HG03139 (cell line): ENCODE measurements around the gene CDKAL1.
"Not testable (repeated sequence)": the region's sequence is repeated elsewhere in the genome, so short reads cannot be mapped to it uniquely, and the experiment has no call there.

Experiments
- ATAC-seq: cut with Tn5 transposase; IDR thresholded peaks from one replicate; pipeline ENCODE4 v1.9.1; 2021; ENCODE audit not compliant: unreplicated experiment

The CDKAL1 gene

GRCh38 chr6:20589266-20589665, 55.0 kb downstream of the CDKAL1 start:
- ATAC-seq, result no peak

DNA sequence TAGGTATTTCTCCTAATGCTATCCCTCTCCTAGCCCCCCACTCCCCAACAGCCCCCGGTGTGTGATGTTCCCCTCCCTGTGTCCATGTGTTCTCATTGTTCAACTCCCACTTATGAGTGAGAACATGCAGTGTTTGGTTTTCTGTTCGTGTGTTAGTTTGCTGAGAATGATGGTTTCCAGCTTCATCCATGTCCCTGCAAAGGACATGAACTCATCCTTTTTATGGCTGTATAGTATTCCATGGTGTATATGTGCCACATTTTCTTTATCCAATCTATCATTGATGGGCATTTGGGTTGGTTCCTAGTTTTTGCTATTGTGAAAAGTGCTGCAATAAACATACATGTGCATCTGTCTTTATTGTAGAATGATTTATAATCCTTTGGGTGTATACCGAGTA, 56.2 kb downstream of the CDKAL1 start:
- not testable (repeated sequence) for ATAC-seq

DNA sequence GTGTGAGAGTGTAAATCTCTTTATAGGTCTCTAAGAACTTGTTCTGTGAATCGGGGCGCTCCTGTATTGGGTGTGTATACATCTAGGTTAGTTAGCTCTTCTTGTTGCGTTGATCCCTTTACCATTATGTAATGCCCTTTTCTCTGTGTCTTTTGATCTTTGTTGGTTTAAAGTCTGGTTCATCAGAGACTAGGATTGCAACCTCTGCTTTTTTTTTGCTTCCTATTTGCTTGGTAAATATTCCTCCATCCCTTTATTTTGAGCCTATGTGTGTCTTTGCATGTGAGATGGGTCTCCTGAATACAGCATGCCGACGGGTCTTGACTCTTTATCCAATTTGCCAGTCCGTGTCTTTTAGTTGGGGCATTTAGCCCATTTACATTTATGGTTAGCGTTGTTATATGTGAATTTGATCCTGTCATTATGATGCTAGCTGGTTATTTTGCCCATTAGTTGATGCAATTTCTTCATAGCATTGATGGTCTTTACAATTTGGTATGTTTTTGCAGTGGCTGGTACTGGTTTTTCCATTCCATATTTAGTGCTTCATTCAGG, 60.1 kb downstream of the CDKAL1 start:
- not testable (repeated sequence) for ATAC-seq

- no peak for ATAC-seq
Observed at GRCh38 chr6:20599302-20600051, 65.2 kb downstream of the CDKAL1 start.

- ATAC-seq, result no peak
Observed at GRCh38 chr6:20600831-20601230, 66.6 kb downstream of the CDKAL1 start.

- ATAC-seq, result no peak
Observed at GRCh38 chr6:20604159-20604558, 69.9 kb downstream of the CDKAL1 start.

- no peak for ATAC-seq
Observed at GRCh38 chr6:20605061-20605460, 70.8 kb downstream of the CDKAL1 start.

DNA sequence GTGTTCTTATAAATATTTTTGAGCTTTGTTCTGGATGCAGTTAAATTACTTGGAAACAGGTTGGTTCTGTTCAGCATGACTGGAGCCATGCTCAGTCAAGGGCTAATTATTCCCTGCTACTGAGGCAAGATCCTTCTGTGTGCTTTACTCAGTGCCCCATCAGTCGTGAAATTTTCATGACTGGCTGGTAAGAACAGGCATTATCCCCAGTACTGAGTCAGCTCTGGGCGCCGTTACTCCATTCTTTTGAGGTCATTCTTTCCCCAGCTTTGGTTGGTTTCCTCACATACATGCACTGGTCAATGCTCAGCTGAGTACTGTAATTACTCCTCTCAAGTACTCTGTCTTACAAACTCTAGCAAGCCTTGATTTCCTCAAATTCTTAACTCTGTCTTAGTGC, 71.3 kb downstream of the CDKAL1 start:
- no peak for ATAC-seq

DNA sequence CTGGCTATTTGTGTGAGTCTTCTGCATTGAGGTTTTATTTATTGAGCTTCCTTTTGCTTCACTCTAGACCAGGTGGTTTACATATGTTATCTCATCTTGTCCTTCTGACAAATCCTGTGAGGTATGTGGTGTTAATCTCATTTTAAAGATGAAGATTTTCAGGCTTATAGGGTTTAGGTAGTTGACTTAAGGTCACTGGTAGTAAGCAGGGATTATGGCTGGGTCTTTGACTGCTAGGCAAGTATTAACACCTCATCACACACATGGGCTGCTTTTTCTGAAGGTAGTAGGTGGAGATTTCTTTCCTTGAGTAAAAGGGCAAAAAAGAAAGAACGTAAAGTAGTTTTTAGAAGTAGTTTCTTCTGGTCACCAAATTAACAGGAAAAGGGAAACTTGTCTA, 72.6 kb downstream of the CDKAL1 start:
- ATAC-seq, result no peak

GRCh38 chr6:20608356-20608755, 74.1 kb downstream of the CDKAL1 start:
- ATAC-seq, result no peak

GRCh38 chr6:20608905-20609304, 74.6 kb downstream of the CDKAL1 start:
- ATAC-seq, result no peak

DNA sequence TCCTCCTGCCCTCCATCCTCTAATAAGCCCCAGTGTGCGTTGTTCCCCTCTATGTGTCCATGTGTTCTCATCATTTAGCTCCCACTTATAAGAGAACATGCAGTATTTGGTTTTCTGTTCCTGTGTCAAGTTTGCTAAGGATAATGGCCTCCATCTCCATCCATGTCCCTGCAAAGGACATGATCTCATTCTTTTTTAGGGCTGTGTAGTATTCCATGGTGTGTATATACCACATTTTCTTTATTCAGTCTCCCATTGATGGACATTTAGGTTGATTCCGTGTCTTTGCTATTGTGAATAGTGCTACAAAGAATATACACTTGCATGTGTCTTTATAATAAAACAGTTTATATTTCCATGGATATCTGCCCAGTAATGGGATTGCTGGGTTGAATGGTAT, 75.7 kb downstream of the CDKAL1 start:
- not testable (repeated sequence) for ATAC-seq

DNA sequence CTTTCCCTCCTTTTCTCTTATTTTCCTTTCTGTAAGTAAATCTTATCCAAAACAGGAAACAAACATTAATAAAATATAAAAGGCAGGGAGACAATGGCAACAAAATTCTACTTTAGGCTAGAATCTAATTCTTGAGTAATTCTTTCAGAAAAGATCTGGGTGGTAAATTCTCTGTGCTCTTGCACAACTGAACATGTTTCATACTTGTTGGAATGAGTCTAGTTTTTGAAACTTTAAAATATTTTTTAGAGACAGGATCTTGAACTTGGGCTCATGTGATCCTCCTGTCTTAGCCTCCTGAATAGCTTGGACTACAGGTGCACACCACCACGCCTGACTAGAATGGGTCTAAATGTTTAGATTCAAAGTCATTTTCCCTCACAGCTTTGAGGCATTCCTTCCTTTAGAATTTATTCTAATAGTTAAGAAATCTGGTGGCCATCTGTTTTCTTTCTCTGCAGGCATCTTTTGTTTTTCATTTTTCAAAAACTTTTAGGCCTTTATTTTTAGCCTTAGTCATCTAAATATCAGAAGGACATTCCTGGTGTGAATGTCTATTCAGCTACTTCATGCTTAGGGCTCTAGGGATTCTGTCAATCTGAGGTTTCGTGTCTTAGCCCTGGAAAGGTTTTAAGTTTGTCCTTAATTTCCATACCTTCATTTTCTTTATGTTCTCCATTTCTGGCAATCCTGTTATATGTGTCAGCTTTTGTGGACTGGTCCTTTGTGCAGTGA, 76.5 kb downstream of the CDKAL1 start:
- ATAC-seq, result no peak

GRCh38 chr6:20617537-20617936, 83.3 kb downstream of the CDKAL1 start:
- not testable (repeated sequence) for ATAC-seq

DNA sequence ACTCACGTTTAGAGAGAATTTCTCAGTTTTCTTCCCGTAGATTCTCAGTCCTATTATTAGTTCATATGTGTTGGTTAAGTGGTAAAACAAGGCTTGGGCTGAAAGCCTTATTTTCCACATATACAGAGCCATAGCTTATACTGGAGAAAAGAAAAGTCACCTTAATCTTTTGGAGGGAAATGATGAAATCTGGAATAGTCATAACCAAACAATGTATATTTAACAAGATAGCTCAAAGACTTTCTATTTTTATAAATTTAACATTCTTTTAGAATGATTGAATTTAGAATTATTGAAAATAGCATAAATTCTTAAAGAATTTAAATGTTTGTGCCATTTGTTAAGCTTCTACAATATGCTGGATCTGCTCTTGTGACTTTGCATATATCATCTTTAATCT, 85.8 kb downstream of the CDKAL1 start:
- ATAC-seq, result no peak

- no peak for ATAC-seq
Observed at GRCh38 chr6:20623761-20624160, 89.5 kb downstream of the CDKAL1 start.

- no peak for ATAC-seq
Observed at GRCh38 chr6:20626165-20626564, 91.9 kb downstream of the CDKAL1 start.

DNA sequence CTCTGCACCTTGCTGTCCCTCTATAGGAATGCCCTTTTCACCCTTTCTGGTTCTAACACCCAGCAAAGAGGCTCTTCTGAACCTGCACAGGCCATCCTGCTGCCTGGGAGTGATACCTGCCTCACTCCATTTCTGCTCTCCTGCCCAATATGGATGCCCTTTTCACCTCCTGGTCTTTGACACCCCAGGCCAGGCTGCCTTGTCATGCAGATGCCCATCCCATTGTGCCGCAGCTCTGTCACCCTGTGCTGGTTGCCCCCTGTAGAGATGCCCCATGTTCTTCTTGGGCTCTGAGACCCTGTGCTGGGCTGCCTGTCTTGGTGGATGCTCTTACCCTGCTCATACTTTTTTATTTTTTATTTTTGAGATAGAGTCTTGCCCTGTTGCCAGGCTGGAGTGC, 95.3 kb downstream of the CDKAL1 start:
- no peak for ATAC-seq

- no peak for ATAC-seq
Observed at GRCh38 chr6:20630136-20630535, 95.9 kb downstream of the CDKAL1 start.

DNA sequence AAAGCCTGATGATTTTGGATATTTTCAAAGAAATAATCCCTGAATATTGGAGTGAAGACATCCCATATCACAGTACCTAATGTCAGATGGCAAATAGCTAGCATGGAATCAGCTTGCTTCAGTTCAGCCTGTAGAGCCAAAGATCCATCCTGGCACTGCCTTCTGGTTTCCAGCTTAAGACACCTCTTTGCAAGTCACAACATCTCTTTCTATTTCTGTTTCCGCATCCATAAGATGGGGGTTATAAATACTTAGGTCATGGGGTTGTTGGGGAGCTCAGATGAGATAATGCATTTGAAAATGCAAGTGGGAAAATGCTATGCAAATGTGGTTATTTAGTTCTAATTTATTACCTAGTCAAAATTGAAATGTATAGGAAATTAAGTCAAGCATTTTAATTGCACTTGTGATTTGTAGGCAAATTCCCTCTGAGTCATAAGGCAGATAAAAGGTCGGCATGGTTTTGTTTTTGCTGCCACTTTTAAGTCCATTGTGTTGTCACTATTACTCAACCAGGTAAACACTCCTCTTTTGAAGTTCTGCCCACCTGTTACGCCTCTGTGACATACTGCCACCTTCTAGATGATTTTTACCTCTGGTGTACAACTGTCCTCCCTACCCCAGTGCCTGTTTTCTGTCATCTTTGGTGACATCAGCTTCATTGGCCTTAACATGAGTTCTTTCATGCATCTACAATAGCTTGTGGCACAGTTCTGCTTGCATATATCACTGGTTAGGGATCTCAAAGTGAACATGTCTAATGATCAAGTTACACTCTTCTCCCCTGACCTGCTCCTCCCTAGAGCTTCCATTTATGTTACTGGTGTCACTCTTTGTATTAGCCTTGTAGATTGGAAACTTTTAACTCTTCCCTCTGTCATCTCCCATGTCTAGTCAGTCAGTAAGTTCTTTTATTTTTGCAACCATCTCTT, 96.6 kb downstream of the CDKAL1 start:
- ATAC-seq, result no peak

GRCh38 chr6:20631549-20631924, 97.3 kb downstream of the CDKAL1 start:
- no peak for ATAC-seq
